ENCODE data around the gene TRIM33. TPM values are rescaled to one million over a fixed set of nuclear protein-coding genes. Genes with fewer than 3 reads are reported as not detected.
A peak's percentile ranks its signal among the peaks of the same experiment; 100 is the strongest.

TRIM33 gene
- total RNA-seq, 1 experiment from 2014 or later, result 41.2 TPM

GRCh38 chr1:114345930-114346479 lies 165.0 kb downstream of the TRIM33 start:
- Histone ChIP-seq H3K27ac (ENCODE audit: low read depth, low read length) (no peak overlapping the region), H2AFZ (ENCODE audit: low read depth, low read length, poor library complexity, severe bottlenecking) (peak overlapping the region; percentile 43), H3K4me2 (ENCODE audit: low read length) (peak overlapping the region; percentile 67), H3K9me3 (ENCODE audit: control insufficient read depth in 1 of 2, insufficient read depth in 1 of 2, low read depth in 1 of 2, low read length in 2 of 2) (no peaks in the 10 kb centered on the region), H4K20me1 (ENCODE audit: insufficient read depth) (no peaks in the 10 kb centered on the region), H3K9me2 (ENCODE audit: insufficient read depth) (no peaks in the 10 kb centered on the region), H3K4me1 (ENCODE audit: control insufficient read depth in 1 of 2, insufficient read depth in 2 of 2, low read length in 2 of 2) (peaks cover 0 to 11% of the 10 kb centered on the region in 2 experiments; a peak in 1 of 4 replicates), H3K27me3 (ENCODE audit: insufficient read depth, low read length) (no peaks in the 10 kb centered on the region), H3K9ac (ENCODE audit: low read length) (peak overlapping the region; percentile 15), H3K36me3 (ENCODE audit: control insufficient read depth in 1 of 2, insufficient read depth in 2 of 2, low read length in 2 of 2) (no peaks in the 10 kb centered on the region), H3K79me2 (ENCODE audit: insufficient read depth, low read length) (no peaks in the 10 kb centered on the region), H3K4me3 (replicated peaks in 1 of 2; ENCODE audit: low read depth in 1 of 2, low read length in 2 of 2) (peak overlapping the region; percentile 30 to 47)
- TF ChIP-seq ZNF274 (IDR thresholded peaks at IDR 0.05; ENCODE audit: low read depth, low read length) (no peak), SP1 (IDR thresholded peaks at IDR 0.05; ENCODE audit: low read depth) (no peak), ATF3 (IDR thresholded peaks at IDR 0.05) (no peak), EZH2 (IDR thresholded peaks at IDR 0.05) (no peak), FOSL1 (IDR thresholded peaks at IDR 0.05; ENCODE audit: low read depth) (no peak), ELF1 (IDR thresholded peaks at IDR 0.05; ENCODE audit: borderline replicate concordance, low read depth) (no peak), POLR2A (IDR thresholded peaks at IDR 0.05; ENCODE audit: borderline replicate concordance, extremely low read depth, insufficient read depth, insufficient read length) (no peak), ZFX (IDR thresholded peaks at IDR 0.05) (no peak; the same call in 1 of the 2 replicates), SIN3A (IDR thresholded peaks at IDR 0.05; ENCODE audit: low read depth) (no peak), REST (IDR thresholded peaks at IDR 0.05; ENCODE audit: low read depth) (no peak), CEBPB (IDR thresholded peaks at IDR 0.05; ENCODE audit: low read depth) (no peak), MAX (IDR thresholded peaks at IDR 0.05) (no peak), POLR2AphosphoS5 (IDR thresholded peaks at IDR 0.05; ENCODE audit: low read depth, low read length) (no peak), RAD21 (IDR thresholded peaks at IDR 0.05; ENCODE audit: low read depth) (no peak), EGR1 (IDR thresholded peaks at IDR 0.05; ENCODE audit: low read depth) (no peak), YY1 (IDR thresholded peaks at IDR 0.05; ENCODE audit: extremely low read depth, insufficient replicate concordance, low read depth, low read length) (no peak), TCF7L2 (IDR thresholded peaks at IDR 0.05; ENCODE audit: borderline replicate concordance, extremely low read depth, insufficient read depth, insufficient read length) (no peak), JUND (IDR thresholded peaks at IDR 0.05) (no peak), CBX3 (IDR thresholded peaks at IDR 0.05; ENCODE audit: low read depth) (no peak), ZBTB33 (IDR thresholded peaks at IDR 0.05; ENCODE audit: extremely low read depth, insufficient replicate concordance, low read length) (no peak)
- BruUV-seq (replicated peaks), result no TSS peak
- CTCF ChIA-PET, result interaction anchor here (1.3 to 2.9 kb wide), 4 partner anchors 82 to 370 kb away, joined by 3 to 19 read pairs (median 5); partner anchors contain the start of genes DENND2C and OLFML3
- intact Hi-C loops (cut with micrococcal nuclease), result loop anchor here (1.0 to 5.0 kb wide), 5 partner anchors 213 to 611 kb away; partner anchors contain the start of genes CSDE1 and DENND2C
- RAD21 ChIA-PET (ENCODE audit: low non-redundant PET in 1 of 2, low total read pairs in 2 of 2, uncharacterized antibody in 2 of 2, unreplicated experiment in 2 of 2), result interaction anchor here in 1 of 2 experiments (1.0 kb wide), 1 partner anchor 82 kb away, joined by 3 read pairs; no protein-coding TSS in a partner anchor
- peak; percentile 72 for ATAC-seq
- POLR2A ChIA-PET, result no interaction called here
- no peak for DNase-seq (ENCODE audit: low read depth, low spot score)
